GM06990 (cell line): ENCODE measurements around the gene CCR8.
A peak's percentile ranks its signal among the peaks of the same experiment; 100 is the strongest.

Experiments used
- DNase-seq: peaks from one replicate; pipeline ENCODE4 v3.0.0-alpha.2; 2011; ENCODE audit not compliant: insufficient read length; ENCODE audit errors: extremely low read depth
- H3K27me3 ChIP-seq: replicated peaks from 2 replicates; pipeline ENCODE4 v1.6.0; 2011; ENCODE audit warnings: low read length; ENCODE audit not compliant: control insufficient read depth, insufficient read depth
- H3K36me3 ChIP-seq: 2 replicates; pipeline ENCODE4 v1.5.1; 2011; ENCODE audit warnings: low read length; ENCODE audit not compliant: control insufficient read depth, insufficient read depth
- H3K4me3 ChIP-seq: replicated peaks from 2 replicates; pipeline ENCODE4 v1.5.1; 2011; ENCODE audit warnings: low read depth, mild to moderate bottlenecking, control low read depth, low read length
- TF ChIP-seq, protein P1 (sequence below): IDR thresholded peaks from 2 replicates; pipeline ENCODE4 v1.5.1; 2011; ENCODE audit warnings: low read length, control low read depth, mild to moderate bottlenecking, inconsistent platforms; ENCODE audit not compliant: insufficient read depth, poor library complexity, severe bottlenecking

CCR8 gene

DNA sequence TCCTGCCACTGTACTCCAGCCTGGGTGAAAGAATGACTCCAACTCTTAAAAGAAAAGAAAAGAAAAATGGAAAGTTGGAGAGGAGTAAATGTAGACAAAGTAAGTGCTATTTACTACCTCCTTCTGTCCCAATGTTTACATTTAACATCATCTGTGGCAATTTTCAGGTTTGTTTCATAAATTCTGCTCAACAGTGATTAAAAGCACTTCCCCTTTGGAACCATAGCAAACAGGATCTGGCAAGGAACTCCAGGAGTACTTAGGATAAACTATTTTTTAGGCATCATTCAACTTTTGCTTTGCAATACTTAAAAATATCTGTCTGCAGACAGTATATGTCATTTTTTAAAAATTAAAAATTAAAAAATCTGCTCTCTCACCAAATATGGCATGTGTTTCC lies 44.2 kb upstream of the CCR8 start:
- TF ChIP-seq, protein P1, sequence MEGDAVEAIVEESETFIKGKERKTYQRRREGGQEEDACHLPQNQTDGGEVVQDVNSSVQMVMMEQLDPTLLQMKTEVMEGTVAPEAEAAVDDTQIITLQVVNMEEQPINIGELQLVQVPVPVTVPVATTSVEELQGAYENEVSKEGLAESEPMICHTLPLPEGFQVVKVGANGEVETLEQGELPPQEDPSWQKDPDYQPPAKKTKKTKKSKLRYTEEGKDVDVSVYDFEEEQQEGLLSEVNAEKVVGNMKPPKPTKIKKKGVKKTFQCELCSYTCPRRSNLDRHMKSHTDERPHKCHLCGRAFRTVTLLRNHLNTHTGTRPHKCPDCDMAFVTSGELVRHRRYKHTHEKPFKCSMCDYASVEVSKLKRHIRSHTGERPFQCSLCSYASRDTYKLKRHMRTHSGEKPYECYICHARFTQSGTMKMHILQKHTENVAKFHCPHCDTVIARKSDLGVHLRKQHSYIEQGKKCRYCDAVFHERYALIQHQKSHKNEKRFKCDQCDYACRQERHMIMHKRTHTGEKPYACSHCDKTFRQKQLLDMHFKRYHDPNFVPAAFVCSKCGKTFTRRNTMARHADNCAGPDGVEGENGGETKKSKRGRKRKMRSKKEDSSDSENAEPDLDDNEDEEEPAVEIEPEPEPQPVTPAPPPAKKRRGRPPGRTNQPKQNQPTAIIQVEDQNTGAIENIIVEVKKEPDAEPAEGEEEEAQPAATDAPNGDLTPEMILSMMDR = no peak
- Histone ChIP-seq H3K27me3 (no peaks in the 10 kb centered on the region), H3K4me3 (no peak overlapping the region), H3K36me3 (no peaks in the 10 kb centered on the region)
- no peak for DNase-seq

DNA sequence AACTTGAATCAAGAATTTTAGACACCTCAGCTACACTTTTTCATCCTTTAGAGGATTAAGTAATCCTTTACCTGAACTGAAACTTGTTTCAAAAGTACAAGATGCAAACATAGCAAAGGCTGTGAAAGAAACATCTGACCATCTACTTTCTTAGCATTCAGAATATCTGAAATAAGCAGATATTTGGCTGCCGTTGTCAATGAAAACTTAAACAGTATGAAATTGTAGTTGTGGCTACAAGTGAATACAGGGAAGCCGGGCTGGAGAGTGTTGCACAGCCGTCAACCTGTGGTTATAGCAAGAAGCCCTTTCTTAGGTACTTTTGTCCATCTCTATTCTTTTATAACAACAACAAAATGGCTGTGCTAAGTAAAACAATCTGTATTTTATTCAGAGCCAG lies 42.7 kb upstream of the CCR8 start:
- Histone ChIP-seq H3K36me3 (no peaks in the 10 kb centered on the region), H3K27me3 (no peaks in the 10 kb centered on the region), H3K4me3 (no peak overlapping the region)
- DNase-seq = no peak
- TF ChIP-seq, protein P1 = no peak

DNA sequence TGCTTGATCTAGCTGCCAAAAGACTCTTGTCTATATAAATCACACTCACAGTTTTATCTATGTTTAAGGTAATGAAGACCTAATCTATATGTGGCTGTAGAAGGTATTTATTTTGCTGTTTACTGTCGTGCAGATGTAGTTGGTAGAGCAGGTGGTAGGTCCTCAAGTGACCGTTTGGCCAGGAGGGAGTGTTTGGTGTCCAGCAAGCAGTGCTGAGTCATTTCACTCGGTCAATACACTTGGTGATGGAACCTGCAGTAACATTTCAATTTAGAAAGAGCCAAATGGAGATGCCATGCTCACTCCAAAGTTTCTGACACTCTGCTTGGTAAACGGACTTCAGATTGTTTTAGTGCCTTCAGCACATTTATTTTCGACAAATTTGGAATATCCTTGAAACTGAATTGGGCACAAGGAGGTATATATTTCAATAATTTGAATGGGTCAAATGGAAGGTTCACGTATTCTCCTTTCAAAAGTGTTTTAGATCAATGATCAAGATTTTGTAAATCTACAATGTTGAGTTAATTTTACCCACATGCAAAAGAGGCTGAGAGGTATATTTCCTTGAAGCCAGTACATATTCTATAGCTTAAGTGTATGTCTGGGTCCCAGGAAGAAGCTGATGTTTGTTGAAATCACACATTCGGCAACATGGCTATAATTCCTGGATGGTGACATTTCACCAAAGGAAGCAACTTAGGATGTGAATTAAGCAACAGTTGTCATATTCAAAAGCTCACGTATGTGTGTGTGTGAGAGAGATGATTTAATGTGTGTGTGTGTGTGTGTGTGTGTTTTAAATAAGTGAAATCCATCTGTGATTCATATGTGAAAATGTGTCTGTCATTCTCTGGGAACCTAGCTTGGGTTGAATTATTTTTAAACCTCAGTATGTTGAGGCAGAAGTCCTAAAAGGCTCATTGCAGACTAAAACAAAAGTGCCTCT lies 42.0 kb upstream of the CCR8 start:
- H3K36me3 ChIP-seq = no peaks in the 10 kb centered on the region
- no peak overlapping the region for H3K4me3 ChIP-seq
- TF ChIP-seq, protein P1 = no peak
- no peaks in the 10 kb centered on the region for H3K27me3 ChIP-seq
- DNase-seq = no peak

DNA sequence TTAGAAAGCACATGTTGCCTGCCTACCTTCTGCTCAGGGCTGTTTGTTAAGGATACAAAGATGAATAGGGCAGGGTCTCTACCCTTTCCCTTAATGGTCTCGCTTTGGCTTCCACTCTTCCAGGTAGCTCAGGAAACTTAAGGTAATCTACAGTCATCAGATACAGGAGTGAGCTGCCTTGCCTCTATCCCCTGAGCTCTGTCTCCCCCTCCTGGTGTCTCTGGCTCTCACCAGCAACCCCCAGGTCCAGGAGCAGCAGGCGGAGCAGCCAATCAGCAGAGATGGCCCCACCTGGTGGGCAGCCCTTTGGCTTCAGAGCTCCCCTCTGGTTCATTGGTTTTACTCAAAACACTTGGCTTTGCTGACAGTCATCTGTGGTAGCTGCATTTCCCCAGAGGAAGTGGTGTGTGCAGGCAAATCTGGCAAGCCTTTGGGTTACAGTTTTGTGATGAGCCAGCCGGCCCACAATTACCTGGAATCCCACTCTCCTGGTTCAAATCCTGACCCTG lies 41.2 kb upstream of the CCR8 start:
- DNase-seq = peak; percentile 87
- no peaks in the 10 kb centered on the region for H3K27me3 ChIP-seq
- no peaks in the 10 kb centered on the region for H3K36me3 ChIP-seq
- H3K4me3 ChIP-seq = no peak overlapping the region
- TF ChIP-seq, protein P1 = peak; percentile 96

DNA sequence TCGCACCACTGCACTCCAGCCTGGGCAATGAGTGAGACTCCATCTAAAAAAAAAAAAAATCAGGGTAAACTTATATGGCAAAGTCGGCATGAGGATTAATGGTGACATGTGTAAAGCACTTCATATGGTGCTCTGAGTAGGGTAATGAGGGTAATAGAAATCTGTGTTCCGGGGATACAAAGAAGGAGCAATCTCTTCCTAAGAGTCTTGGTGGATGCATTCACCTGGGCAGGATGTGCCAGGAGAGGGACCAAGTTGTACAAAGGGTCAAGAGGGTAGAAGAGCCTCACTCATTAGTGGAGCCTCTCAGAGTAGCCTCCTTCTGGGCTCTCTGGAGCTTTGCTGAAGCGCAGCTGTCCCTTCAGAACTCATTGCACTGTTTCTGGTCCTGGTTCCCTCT lies 40.4 kb upstream of the CCR8 start:
- H3K4me3 ChIP-seq = no peak overlapping the region
- no peaks in the 10 kb centered on the region for H3K27me3 ChIP-seq
- DNase-seq = no peak
- no peaks in the 10 kb centered on the region for H3K36me3 ChIP-seq
- TF ChIP-seq, protein P1 = no peak
